ENCODE measurements around the gene CTSO.
"Not testable (repeated sequence)": the region's sequence is repeated elsewhere in the genome, so short reads cannot be mapped to it uniquely, and the experiment has no call there.

Gene CTSO

GRCh38 chr4:155904331-155904730 lies 49.3 kb downstream of the CTSO start:
- DNase-seq = no peak

GRCh38 chr4:155903453-155903852 lies 50.2 kb downstream of the CTSO start, which contains the start of gene TDO2:
Gene TDO2, plus strand, starts transcription at chr4:155903696. Its CDS starts 63 bp downstream, at chr4:155903759.
- DNase-seq = no peak

- DNase-seq = no peak
Observed at GRCh38 chr4:155901013-155901412, 52.7 kb downstream of the CTSO start.

- no peak for DNase-seq
Observed at GRCh38 chr4:155900381-155900780, 53.3 kb downstream of the CTSO start.

GRCh38 chr4:155899891-155900290 lies 53.8 kb downstream of the CTSO start:
- DNase-seq = no peak

GRCh38 chr4:155898371-155898770 lies 55.3 kb downstream of the CTSO start:
- not testable (repeated sequence) for DNase-seq

- no peak for DNase-seq
Observed at GRCh38 chr4:155891058-155891457, 62.6 kb downstream of the CTSO start.

GRCh38 chr4:155889946-155890345 lies 63.7 kb downstream of the CTSO start:
- no peak for DNase-seq

GRCh38 chr4:155889031-155889793 lies 64.5 kb downstream of the CTSO start:
- DNase-seq = no peak

GRCh38 chr4:155887847-155888570 lies 65.7 kb downstream of the CTSO start:
- no peak for DNase-seq

- no peak for DNase-seq
Observed at GRCh38 chr4:155887045-155887444, 66.6 kb downstream of the CTSO start.

- no peak for DNase-seq
Observed at GRCh38 chr4:155885666-155886065, 68.0 kb downstream of the CTSO start.

- no peak for DNase-seq
Observed at GRCh38 chr4:155883895-155884294, 69.8 kb downstream of the CTSO start.

- no peak for DNase-seq
Observed at GRCh38 chr4:155881555-155881954, 72.1 kb downstream of the CTSO start.

GRCh38 chr4:155879767-155880166 lies 73.9 kb downstream of the CTSO start:
- DNase-seq = no peak

- no peak for DNase-seq
Observed at GRCh38 chr4:155878611-155879010, 75.1 kb downstream of the CTSO start.

- no peak for DNase-seq
Observed at GRCh38 chr4:155877971-155878370, 75.7 kb downstream of the CTSO start.

- DNase-seq = no peak
Observed at GRCh38 chr4:155875878-155876277, 77.8 kb downstream of the CTSO start.

Measured in SHP77 treated with DMSO at 0.1 percent for 48 hours (cell line).